HepG2 (cell line): Measurements from ENCODE around the gene MTX1. TPM values are rescaled to one million over a fixed set of nuclear protein-coding genes. Genes with fewer than 3 reads are reported as not detected.

Source experiments
- ASH2L ChIP-seq: fragments of 300-600, 200-600 bp; sonication (generic); IDR thresholded peaks from 2 replicates; pipeline ENCODE4 v1.7.0; 2017; ENCODE audit warnings: low read depth, mild to moderate bottlenecking, moderate library complexity, mixed read lengths, low read length; ENCODE audit not compliant: insufficient read length
- EEA1 ChIP-seq: sonication (generic); formaldehyde crosslinking; IDR thresholded peaks from 2 replicates; pipeline ENCODE4 v1.5.1; 2020; ENCODE audit warnings: mild to moderate bottlenecking, missing genetic modification reagents, borderline replicate concordance
- EED ChIP-seq: sonication (generic); formaldehyde crosslinking; IDR thresholded peaks from 2 replicates; pipeline ENCODE4 v1.5.0; 2020; ENCODE audit warnings: mild to moderate bottlenecking, missing genetic modification reagents
- EZH2 ChIP-seq: conservative IDR thresholded peaks from 2 replicates; pipeline ENCODE4 v1.6.1; 2012; ENCODE audit warnings: mild to moderate bottlenecking, low read depth, low read length, moderate library complexity
- KAT7 ChIP-seq: IDR thresholded peaks from 2 replicates; pipeline ENCODE4 v1.6.1; 2018; ENCODE audit warnings: borderline replicate concordance, missing compliant biosample characterization
- KAT8 ChIP-seq: IDR thresholded peaks from 2 replicates; pipeline ENCODE4 v1.6.1; 2016; ENCODE audit warnings: missing genetic modification reagents, missing compliant biosample characterization
- KDM5A ChIP-seq: fragments of 200-600 bp; sonication (generic); IDR thresholded peaks from 2 replicates; pipeline ENCODE4 v1.7.0; 2018; ENCODE audit warnings: antibody characterized with exemption, mild to moderate bottlenecking, low read length, borderline replicate concordance
- NONO ChIP-seq, 2 experiments: fragments of 450-650 bp in 1 of 2; sonication (generic) in 1 of 2; formaldehyde crosslinking in 1 of 2; IDR thresholded peaks in 1 of 2; conservative IDR thresholded peaks in 1 of 2; 2 replicates each; pipeline versions ENCODE4 v1.6.1 to v1.8.0; 2017 to 2022; ENCODE audit warnings: mild to moderate bottlenecking in 1 of 2, missing genetic modification reagents in 1 of 2, moderate library complexity in 1 of 2
- NR2F2 ChIP-seq: IDR thresholded peaks from 2 replicates; pipeline ENCODE4 v1.6.1; 2012; ENCODE audit warnings: low read depth, inconsistent platforms, borderline replicate concordance
- POLR2A ChIP-seq, 2 experiments: IDR thresholded peaks; 2 replicates each; pipeline ENCODE4 v1.6.1; 2011; ENCODE audit warnings: low read depth in 2 of 2, low read length in 2 of 2, mild to moderate bottlenecking in 1 of 2, moderate library complexity in 1 of 2; ENCODE audit not compliant: insufficient read depth in 1 of 2
- SALL2 ChIP-seq: sonication (generic); formaldehyde crosslinking; IDR thresholded peaks from 2 replicates; pipeline ENCODE4 v1.8.1; 2023; ENCODE audit warnings: mild to moderate bottlenecking, missing genetic modification reagents, inconsistent platforms
- TARDBP ChIP-seq: sonication (generic); formaldehyde crosslinking; IDR thresholded peaks from 2 replicates; pipeline ENCODE4 v1.8.0; 2022; ENCODE audit warnings: mild to moderate bottlenecking, missing genetic modification reagents
- TMF1 ChIP-seq: sonication (generic); formaldehyde crosslinking; IDR thresholded peaks from 2 replicates; pipeline ENCODE4 v1.8.1; 2022; ENCODE audit warnings: low read depth, missing genetic modification reagents
- WIZ ChIP-seq: sonication (generic); formaldehyde crosslinking; IDR thresholded peaks from 2 replicates; pipeline ENCODE4 v1.5.1; 2020; ENCODE audit warnings: mild to moderate bottlenecking, missing genetic modification reagents
- ZMYM3 ChIP-seq: sonication (generic); formaldehyde crosslinking; IDR thresholded peaks from 2 replicates; pipeline ENCODE4 v1.5.1; 2020; ENCODE audit warnings: mild to moderate bottlenecking, missing genetic modification reagents
- ZNF367 ChIP-seq: sonication (generic); formaldehyde crosslinking; IDR thresholded peaks from 2 replicates; pipeline ENCODE4 v1.4.0; 2020; ENCODE audit warnings: missing genetic modification reagents, borderline replicate concordance
- ZNF776 ChIP-seq: sonication (generic); formaldehyde crosslinking; IDR thresholded peaks from 2 replicates; pipeline ENCODE4 v1.4.0; 2020; ENCODE audit warnings: mild to moderate bottlenecking, missing genetic modification reagents
- ZNF788 ChIP-seq: sonication (generic); formaldehyde crosslinking; IDR thresholded peaks from 2 replicates; pipeline ENCODE4 v1.5.0; 2020; ENCODE audit warnings: mild to moderate bottlenecking, missing genetic modification reagents, borderline replicate concordance
- polyA plus RNA-seq, 8 experiments: library from polyadenylated mRNA; depleted of rRNA in 3 of 8; stranded (reverse) in 7 of 8; unstranded in 1 of 8; fragments of >200 nt; fragmentation: Illumina TruSeq in 4 of 8; extraction: Trizol in 4 of 8; gene quantifications; 2 replicates each; pipeline versions ENCODE4 v1.2.1 to v1.2.3, GENCODE V29; 2011 to 2016; ENCODE audit warnings: low read depth in 4 of 8, missing spikeins in 1 of 8, mixed read lengths in 1 of 8; ENCODE audit not compliant: insufficient read depth in 1 of 8
- total RNA-seq, 5 experiments: library from RNA; depleted of rRNA; stranded (reverse); fragments of >200 nt; fragmentation: Illumina TruSeq; extraction: Trizol; gene quantifications; 2 replicates each; pipeline ENCODE4 v1.2.3, GENCODE V29; 2016; ENCODE audit warnings: low read depth in 1 of 5
- TF ChIP-seq, protein P1 (sequence below): sonication (generic); formaldehyde crosslinking; IDR thresholded peaks from 2 replicates; pipeline ENCODE4 v1.5.0; 2020; ENCODE audit warnings: mild to moderate bottlenecking, missing genetic modification reagents
- TF ChIP-seq, protein P2 (sequence below): IDR thresholded peaks from 2 replicates; pipeline ENCODE4 v1.6.1; 2016; ENCODE audit warnings: mild to moderate bottlenecking, missing biosample characterization, missing genetic modification reagents
- TF ChIP-seq, protein P3 (sequence below), 2 experiments: IDR thresholded peaks; 2 replicates each; pipeline ENCODE4 v1.6.1; 2011 to 2012; ENCODE audit warnings: low read length in 2 of 2, borderline replicate concordance in 1 of 2, low read depth in 1 of 2, mild to moderate bottlenecking in 1 of 2, moderate library complexity in 1 of 2
- TF ChIP-seq, protein P4 (sequence below): sonication (generic); formaldehyde crosslinking; IDR thresholded peaks from 2 replicates; pipeline ENCODE4 v1.8.0; 2022; ENCODE audit warnings: missing genetic modification reagents, mild to moderate bottlenecking, borderline replicate concordance

The MTX1 gene
- total and polyA plus RNA-seq, 2 of the 13 experiments (the other 11 are each of a cell fraction or from before 2014, with no cell fraction given) = 64.5 to 72.6 TPM

DNA sequence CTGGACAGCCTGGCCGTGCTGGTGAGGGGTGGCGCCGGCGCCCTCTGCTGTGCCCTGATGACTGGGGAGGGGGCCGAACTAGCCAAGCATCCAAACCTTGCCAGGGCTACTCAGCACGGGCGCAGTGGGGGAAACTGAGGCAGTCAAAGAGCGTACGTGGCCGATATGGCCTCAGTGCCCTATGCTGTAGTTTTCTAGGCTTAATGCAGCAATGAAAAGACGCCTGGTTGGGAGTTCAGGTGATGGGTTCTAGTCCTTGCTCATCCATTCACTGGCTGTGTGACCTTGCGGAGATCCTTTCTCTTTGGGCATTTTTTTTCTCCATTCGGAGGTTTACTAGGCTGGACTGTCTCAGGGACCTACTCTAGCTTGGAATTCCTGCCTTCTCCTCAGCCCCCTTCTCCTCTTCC is 822 bp downstream of the MTX1 start (continued):
- TF ChIP-seq, protein P1, sequence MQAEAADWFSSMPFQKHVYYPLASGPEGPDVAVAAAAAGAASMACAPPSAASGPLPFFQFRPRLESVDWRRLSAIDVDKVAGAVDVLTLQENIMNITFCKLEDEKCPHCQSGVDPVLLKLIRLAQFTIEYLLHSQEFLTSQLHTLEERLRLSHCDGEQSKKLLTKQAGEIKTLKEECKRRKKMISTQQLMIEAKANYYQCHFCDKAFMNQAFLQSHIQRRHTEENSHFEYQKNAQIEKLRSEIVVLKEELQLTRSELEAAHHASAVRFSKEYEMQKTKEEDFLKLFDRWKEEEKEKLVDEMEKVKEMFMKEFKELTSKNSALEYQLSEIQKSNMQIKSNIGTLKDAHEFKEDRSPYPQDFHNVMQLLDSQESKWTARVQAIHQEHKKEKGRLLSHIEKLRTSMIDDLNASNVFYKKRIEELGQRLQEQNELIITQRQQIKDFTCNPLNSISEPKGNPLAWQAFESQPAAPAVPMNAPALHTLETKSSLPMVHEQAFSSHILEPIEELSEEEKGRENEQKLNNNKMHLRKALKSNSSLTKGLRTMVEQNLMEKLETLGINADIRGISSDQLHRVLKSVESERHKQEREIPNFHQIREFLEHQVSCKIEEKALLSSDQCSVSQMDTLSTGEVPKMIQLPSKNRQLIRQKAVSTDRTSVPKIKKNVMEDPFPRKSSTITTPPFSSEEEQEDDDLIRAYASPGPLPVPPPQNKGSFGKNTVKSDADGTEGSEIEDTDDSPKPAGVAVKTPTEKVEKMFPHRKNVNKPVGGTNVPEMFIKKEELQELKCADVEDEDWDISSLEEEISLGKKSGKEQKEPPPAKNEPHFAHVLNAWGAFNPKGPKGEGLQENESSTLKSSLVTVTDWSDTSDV = no peak
- TF ChIP-seq KAT8 (peak; percentile 12; the same call in 1 of the 2 replicates), TARDBP (CRISPR knock-in tag) (0 out of 2 replicates have a peak, but pooled peaks have one; percentile 3), EED (CRISPR knock-in tag) (0 out of 2 replicates have a peak, but pooled peaks have one; percentile 1), EEA1 (CRISPR knock-in tag) (peak; percentile 44; the same call in 1 of the 2 replicates), WIZ (0 out of 2 replicates have a peak, but pooled peaks have one; percentile 53), POLR2A (IDR thresholded peaks at IDR 0.05; ENCODE audit: insufficient read depth in 1 of 2, low read depth in 2 of 2, low read length in 2 of 2) (peak in 1 of 2 experiments; percentile 8; a peak in 1 of 4 replicates), ZNF788 (no peak), ZNF367 (no peak), EZH2 (no peak), SALL2 (CRISPR knock-in tag) (no peak), ASH2L (peak; percentile 78), ZNF776 (0 out of 2 replicates have a peak, but pooled peaks have one; percentile 2), KAT7 (0 out of 2 replicates have a peak, but pooled peaks have one; percentile 70), NONO (IDR thresholded peaks at IDR 0.05) (no peak), NONO (CRISPR knock-in tag; conservative IDR thresholded peaks at IDR 0.05) (0 out of 2 replicates have a peak, but pooled peaks have one; percentile 23), ZMYM3 (CRISPR knock-in tag) (no peak), NR2F2 (peak; percentile 15; the same call in 1 of the 2 replicates), TMF1 (0 out of 2 replicates have a peak, but pooled peaks have one; percentile 5), KDM5A (peak; percentile 87)
- TF ChIP-seq, protein P2, sequence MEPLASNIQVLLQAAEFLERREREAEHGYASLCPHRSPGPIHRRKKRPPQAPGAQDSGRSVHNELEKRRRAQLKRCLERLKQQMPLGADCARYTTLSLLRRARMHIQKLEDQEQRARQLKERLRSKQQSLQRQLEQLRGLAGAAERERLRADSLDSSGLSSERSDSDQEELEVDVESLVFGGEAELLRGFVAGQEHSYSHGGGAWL (CRISPR knock-in tag) = peak; percentile 11; the same call in 1 of the 2 replicates
- TF ChIP-seq, protein P3, sequence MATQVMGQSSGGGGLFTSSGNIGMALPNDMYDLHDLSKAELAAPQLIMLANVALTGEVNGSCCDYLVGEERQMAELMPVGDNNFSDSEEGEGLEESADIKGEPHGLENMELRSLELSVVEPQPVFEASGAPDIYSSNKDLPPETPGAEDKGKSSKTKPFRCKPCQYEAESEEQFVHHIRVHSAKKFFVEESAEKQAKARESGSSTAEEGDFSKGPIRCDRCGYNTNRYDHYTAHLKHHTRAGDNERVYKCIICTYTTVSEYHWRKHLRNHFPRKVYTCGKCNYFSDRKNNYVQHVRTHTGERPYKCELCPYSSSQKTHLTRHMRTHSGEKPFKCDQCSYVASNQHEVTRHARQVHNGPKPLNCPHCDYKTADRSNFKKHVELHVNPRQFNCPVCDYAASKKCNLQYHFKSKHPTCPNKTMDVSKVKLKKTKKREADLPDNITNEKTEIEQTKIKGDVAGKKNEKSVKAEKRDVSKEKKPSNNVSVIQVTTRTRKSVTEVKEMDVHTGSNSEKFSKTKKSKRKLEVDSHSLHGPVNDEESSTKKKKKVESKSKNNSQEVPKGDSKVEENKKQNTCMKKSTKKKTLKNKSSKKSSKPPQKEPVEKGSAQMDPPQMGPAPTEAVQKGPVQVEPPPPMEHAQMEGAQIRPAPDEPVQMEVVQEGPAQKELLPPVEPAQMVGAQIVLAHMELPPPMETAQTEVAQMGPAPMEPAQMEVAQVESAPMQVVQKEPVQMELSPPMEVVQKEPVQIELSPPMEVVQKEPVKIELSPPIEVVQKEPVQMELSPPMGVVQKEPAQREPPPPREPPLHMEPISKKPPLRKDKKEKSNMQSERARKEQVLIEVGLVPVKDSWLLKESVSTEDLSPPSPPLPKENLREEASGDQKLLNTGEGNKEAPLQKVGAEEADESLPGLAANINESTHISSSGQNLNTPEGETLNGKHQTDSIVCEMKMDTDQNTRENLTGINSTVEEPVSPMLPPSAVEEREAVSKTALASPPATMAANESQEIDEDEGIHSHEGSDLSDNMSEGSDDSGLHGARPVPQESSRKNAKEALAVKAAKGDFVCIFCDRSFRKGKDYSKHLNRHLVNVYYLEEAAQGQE (IDR thresholded peaks at IDR 0.05; ENCODE audit: borderline replicate concordance in 1 of 2, low read depth in 1 of 2, low read length in 2 of 2) = peak in 1 of 2 experiments; percentile 43; a peak in 1 of 4 replicates
- TF ChIP-seq, protein P4, sequence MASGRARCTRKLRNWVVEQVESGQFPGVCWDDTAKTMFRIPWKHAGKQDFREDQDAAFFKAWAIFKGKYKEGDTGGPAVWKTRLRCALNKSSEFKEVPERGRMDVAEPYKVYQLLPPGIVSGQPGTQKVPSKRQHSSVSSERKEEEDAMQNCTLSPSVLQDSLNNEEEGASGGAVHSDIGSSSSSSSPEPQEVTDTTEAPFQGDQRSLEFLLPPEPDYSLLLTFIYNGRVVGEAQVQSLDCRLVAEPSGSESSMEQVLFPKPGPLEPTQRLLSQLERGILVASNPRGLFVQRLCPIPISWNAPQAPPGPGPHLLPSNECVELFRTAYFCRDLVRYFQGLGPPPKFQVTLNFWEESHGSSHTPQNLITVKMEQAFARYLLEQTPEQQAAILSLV (CRISPR knock-in tag) = 0 out of 2 replicates have a peak, but pooled peaks have one; percentile 10
